ENCODE data around the gene PTPRN2. TPM values are rescaled to one million over a fixed set of nuclear protein-coding genes. Genes with fewer than 3 reads are reported as not detected.

Gene PTPRN2
- total and polyA plus RNA-seq, 2 donors from 2014 or later, result 4.8 to 6.2 TPM

DNA sequence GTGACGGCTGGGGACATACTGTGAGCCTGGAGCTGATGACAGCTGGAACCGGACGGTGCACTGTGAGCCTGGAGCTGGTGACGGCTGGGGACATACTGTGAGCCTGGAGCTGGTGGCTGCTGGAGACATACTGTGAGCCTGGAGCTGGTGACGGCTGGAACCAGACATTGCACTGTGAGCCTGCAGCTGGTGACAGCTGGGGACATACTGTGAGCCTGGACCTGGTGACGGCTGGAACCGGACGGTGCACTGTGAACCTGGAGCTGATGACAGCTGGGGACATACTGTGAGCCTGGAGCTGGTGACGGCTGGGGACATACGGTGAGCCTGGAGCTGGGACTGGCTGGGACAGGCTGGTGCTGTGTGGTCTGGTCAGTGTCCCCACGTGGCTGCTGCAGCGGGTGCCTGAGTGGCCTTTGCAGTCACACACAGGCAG, 47.9 kb downstream of the PTPRN2 start:
- TF ChIP-seq, protein P1, sequence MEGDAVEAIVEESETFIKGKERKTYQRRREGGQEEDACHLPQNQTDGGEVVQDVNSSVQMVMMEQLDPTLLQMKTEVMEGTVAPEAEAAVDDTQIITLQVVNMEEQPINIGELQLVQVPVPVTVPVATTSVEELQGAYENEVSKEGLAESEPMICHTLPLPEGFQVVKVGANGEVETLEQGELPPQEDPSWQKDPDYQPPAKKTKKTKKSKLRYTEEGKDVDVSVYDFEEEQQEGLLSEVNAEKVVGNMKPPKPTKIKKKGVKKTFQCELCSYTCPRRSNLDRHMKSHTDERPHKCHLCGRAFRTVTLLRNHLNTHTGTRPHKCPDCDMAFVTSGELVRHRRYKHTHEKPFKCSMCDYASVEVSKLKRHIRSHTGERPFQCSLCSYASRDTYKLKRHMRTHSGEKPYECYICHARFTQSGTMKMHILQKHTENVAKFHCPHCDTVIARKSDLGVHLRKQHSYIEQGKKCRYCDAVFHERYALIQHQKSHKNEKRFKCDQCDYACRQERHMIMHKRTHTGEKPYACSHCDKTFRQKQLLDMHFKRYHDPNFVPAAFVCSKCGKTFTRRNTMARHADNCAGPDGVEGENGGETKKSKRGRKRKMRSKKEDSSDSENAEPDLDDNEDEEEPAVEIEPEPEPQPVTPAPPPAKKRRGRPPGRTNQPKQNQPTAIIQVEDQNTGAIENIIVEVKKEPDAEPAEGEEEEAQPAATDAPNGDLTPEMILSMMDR (IDR thresholded peaks at IDR 0.05; ENCODE audit: borderline replicate concordance, extremely low read depth, insufficient read depth), result no peak
- H3K4me3 ChIP-seq (ENCODE audit: low read length in 3 of 3), result no peak overlapping the region
- intact Hi-C loops (cut with DNase I), result no loop called here
- FAIRE-seq (no peak), DNase-seq (peak in 2 of 5 donors; percentile 30 to 51)
- H3K36me3 ChIP-seq (ENCODE audit: control insufficient read depth in 2 of 3, insufficient read depth in 3 of 3, low read length in 3 of 3), result no peaks in the 10 kb centered on the region
- no peak overlapping the region for H3K9ac ChIP-seq (ENCODE audit: low read length in 3 of 3)
- H3K4me1 ChIP-seq (ENCODE audit: control insufficient read depth in 2 of 3, insufficient read depth in 2 of 3, low read depth in 1 of 3, low read length in 3 of 3), result no peaks in the 10 kb centered on the region
- no peaks in the 10 kb centered on the region for H3K27me3 ChIP-seq (ENCODE audit: control insufficient read depth, insufficient read depth, low read length)
- no peak overlapping the region for H3K27ac ChIP-seq (ENCODE audit: low read depth in 2 of 2, low read length in 2 of 2)
- no peaks in the 10 kb centered on the region for H3K9me3 ChIP-seq (ENCODE audit: control insufficient read depth in 2 of 3, insufficient read depth in 1 of 3, low read length in 3 of 3)

GRCh38 chr7:158538156-158538946, 49.3 kb downstream of the PTPRN2 start:
- Histone ChIP-seq H3K27me3 (ENCODE audit: control insufficient read depth, insufficient read depth, low read length) (no peaks in the 10 kb centered on the region), H3K36me3 (ENCODE audit: control insufficient read depth in 2 of 3, insufficient read depth in 3 of 3, low read length in 3 of 3) (no peaks in the 10 kb centered on the region), H3K9ac (ENCODE audit: low read length in 3 of 3) (no peak overlapping the region), H3K4me1 (ENCODE audit: control insufficient read depth in 2 of 3, insufficient read depth in 2 of 3, low read depth in 1 of 3, low read length in 3 of 3) (no peaks in the 10 kb centered on the region), H3K4me3 (ENCODE audit: low read length in 3 of 3) (no peak overlapping the region), H3K27ac (ENCODE audit: low read depth in 2 of 2, low read length in 2 of 2) (no peak overlapping the region), H3K9me3 (ENCODE audit: control insufficient read depth in 2 of 3, insufficient read depth in 1 of 3, low read length in 3 of 3) (no peaks in the 10 kb centered on the region)
- TF ChIP-seq, protein P1 (IDR thresholded peaks at IDR 0.05; ENCODE audit: borderline replicate concordance, extremely low read depth, insufficient read depth), result no peak
- FAIRE-seq (no peak), DNase-seq (no peak)
- intact Hi-C loops (cut with DNase I), result no loop called here

- FAIRE-seq (no peak), DNase-seq (no peak)
- Histone ChIP-seq H3K9ac (ENCODE audit: low read length in 3 of 3) (no peak overlapping the region), H3K9me3 (ENCODE audit: control insufficient read depth in 2 of 3, insufficient read depth in 1 of 3, low read length in 3 of 3) (no peaks in the 10 kb centered on the region), H3K4me3 (ENCODE audit: low read length in 3 of 3) (no peak overlapping the region), H3K36me3 (ENCODE audit: control insufficient read depth in 2 of 3, insufficient read depth in 3 of 3, low read length in 3 of 3) (no peaks in the 10 kb centered on the region), H3K4me1 (ENCODE audit: control insufficient read depth in 2 of 3, insufficient read depth in 2 of 3, low read depth in 1 of 3, low read length in 3 of 3) (no peaks in the 10 kb centered on the region), H3K27me3 (ENCODE audit: control insufficient read depth, insufficient read depth, low read length) (no peaks in the 10 kb centered on the region), H3K27ac (ENCODE audit: low read depth in 2 of 2, low read length in 2 of 2) (no peak overlapping the region)
- intact Hi-C loops (cut with DNase I), result no loop called here
- TF ChIP-seq, protein P1 (IDR thresholded peaks at IDR 0.05; ENCODE audit: borderline replicate concordance, extremely low read depth, insufficient read depth), result no peak
Observed at GRCh38 chr7:158537516-158537882, 50.1 kb downstream of the PTPRN2 start.

All from kidney (tissue), 14 donors.